IMR-90 (cell line): ENCODE results near the gene EIF2AK2. TPM values are rescaled to one million over a fixed set of nuclear protein-coding genes. Genes with fewer than 3 reads are reported as not detected.

ENCODE experiments used
- ATAC-seq: fragments of 200-7000 bp; cut with Tn5 transposase; 2 replicates; pipeline ENCODE4 v1.9.1; 2020; ENCODE audit warnings: low read depth, mild to moderate bottlenecking, moderate library complexity
- BruUV-seq: library from RNA; stranded (reverse); fragments of 400-500 nt; replicated peaks from 2 replicates; lab custom pipeline; 2021; lab: Mats Ljungman, UMichigan
- CTCF ChIA-PET: fragments of 300-600 bp; formaldehyde crosslinking; extraction: SDS; loops from one replicate; lab custom pipeline; 2021; ENCODE audit warnings: antibody characterized with exemption; lab: Yijun Ruan, JAX
- POLR2A ChIA-PET: fragments of 300-600 bp; sonication (Branson Sonifier 250); formaldehyde crosslinking; loops from one replicate; lab custom pipeline; 2022; ENCODE audit warnings: antibody characterized with exemption; ENCODE audit not compliant: unreplicated experiment; lab: Charles Lee
- DNase-seq: peaks from one replicate; pipeline ENCODE4 v3.0.0; 2013
- H2AFZ ChIP-seq: replicated peaks from 2 replicates; pipeline ENCODE3; 2013; ENCODE audit warnings: low read length, mild to moderate bottlenecking; ENCODE audit not compliant: poor library complexity
- H2AK5ac ChIP-seq: 2 replicates; pipeline ENCODE4 v1.6.1; 2013; ENCODE audit warnings: low read depth, low read length, inconsistent platforms
- H2AK9ac ChIP-seq: replicated peaks from 2 replicates; pipeline ENCODE3; 2013; ENCODE audit warnings: mild to moderate bottlenecking, low read depth, low read length, moderate library complexity; ENCODE audit not compliant: poor library complexity
- H2BK120ac ChIP-seq: 2 replicates; pipeline ENCODE4 v1.6.1; 2013; ENCODE audit warnings: low read depth, low read length, inconsistent platforms
- H2BK15ac ChIP-seq: 3 replicates; pipeline ENCODE4 v1.6.1; 2013; ENCODE audit warnings: low read depth, low read length, inconsistent platforms
- H2BK20ac ChIP-seq: 2 replicates; pipeline ENCODE4 v1.6.1; 2013; ENCODE audit warnings: low read depth, mild to moderate bottlenecking, inconsistent platforms, low read length, moderate library complexity
- H2BK5ac ChIP-seq: 2 replicates; pipeline ENCODE4 v1.6.1; 2013; ENCODE audit warnings: mild to moderate bottlenecking, low read depth, low read length, inconsistent platforms; ENCODE audit not compliant: poor library complexity, severe bottlenecking
- H3K14ac ChIP-seq: replicated peaks from 2 replicates; pipeline ENCODE4 v1.6.1; 2013; ENCODE audit warnings: low read depth, low read length, inconsistent platforms
- H3K18ac ChIP-seq: 2 replicates; pipeline ENCODE4 v1.6.1; 2013; ENCODE audit warnings: low read depth, low read length, control low read depth
- H3K23ac ChIP-seq: 2 replicates; pipeline ENCODE4 v1.6.1; 2013; ENCODE audit warnings: low read depth, low read length, inconsistent platforms
- H3K27ac ChIP-seq: 2 replicates; pipeline ENCODE4 v1.5.1; 2013; ENCODE audit warnings: mild to moderate bottlenecking, control low read depth, low read length; ENCODE audit not compliant: insufficient read depth
- H3K27me3 ChIP-seq: 2 replicates; pipeline ENCODE4 v1.6.1; 2013; ENCODE audit warnings: low read length; ENCODE audit not compliant: control insufficient read depth, insufficient read depth
- H3K36me3 ChIP-seq: 2 replicates; pipeline ENCODE4 v1.6.1; 2013; ENCODE audit warnings: low read length, mixed read lengths; ENCODE audit not compliant: control insufficient read depth, insufficient read depth
- H3K4ac ChIP-seq: 2 replicates; pipeline ENCODE4 v1.6.1; 2013; ENCODE audit warnings: low read depth, low read length, inconsistent platforms
- H3K4me1 ChIP-seq: 2 replicates; pipeline ENCODE4 v1.6.1; 2013; ENCODE audit warnings: low read length, mixed read lengths; ENCODE audit not compliant: control insufficient read depth, insufficient read depth
- H3K4me2 ChIP-seq: 2 replicates; pipeline ENCODE4 v1.6.1; 2013; ENCODE audit warnings: low read depth, mild to moderate bottlenecking, control low read depth, low read length, moderate library complexity
- H3K4me3 ChIP-seq: 2 replicates; pipeline ENCODE4 v1.5.1; 2013; ENCODE audit warnings: low read depth, mild to moderate bottlenecking, control low read depth, low read length, moderate library complexity; ENCODE audit not compliant: insufficient read depth
- H3K56ac ChIP-seq: 2 replicates; pipeline ENCODE4 v1.6.1; 2013; ENCODE audit warnings: low read length, inconsistent platforms; ENCODE audit not compliant: insufficient read depth; ENCODE audit errors: extremely low read depth
- H3K79me1 ChIP-seq, 2 experiments: 2 replicates each; pipeline ENCODE4 v1.6.1; 2013; ENCODE audit warnings: low read length in 2 of 2, inconsistent platforms in 1 of 2, low read depth in 1 of 2
- H3K9ac ChIP-seq: 2 replicates; pipeline ENCODE4 v1.6.1; 2013; ENCODE audit warnings: low read depth, low read length, control low read depth
- H3K9me1 ChIP-seq: 2 replicates; pipeline ENCODE4 v1.6.1; 2013; ENCODE audit warnings: low read length, inconsistent platforms; ENCODE audit not compliant: insufficient read depth
- H3K9me3 ChIP-seq: 2 replicates; pipeline ENCODE4 v1.6.1; 2013; ENCODE audit warnings: low read length; ENCODE audit not compliant: control insufficient read depth, insufficient read depth
- H4K20me1 ChIP-seq: 2 replicates; pipeline ENCODE4 v1.6.1; 2013; ENCODE audit warnings: low read length, inconsistent platforms; ENCODE audit not compliant: insufficient read depth
- H4K5ac ChIP-seq: 2 replicates; pipeline ENCODE4 v1.6.1; 2013; ENCODE audit warnings: mild to moderate bottlenecking, low read depth, low read length, control low read depth
- H4K8ac ChIP-seq, 2 experiments: 2 replicates each; pipeline ENCODE4 v1.6.1; 2013; ENCODE audit warnings: low read depth in 2 of 2, low read length in 2 of 2, control low read depth in 1 of 2, inconsistent platforms in 1 of 2
- H4K91ac ChIP-seq: 2 replicates; pipeline ENCODE4 v1.6.1; 2013; ENCODE audit warnings: low read depth, low read length, inconsistent platforms; ENCODE audit not compliant: insufficient read depth
- BHLHE40 ChIP-seq: fragments of 150-350 bp; IDR thresholded peaks from 2 replicates; pipeline ENCODE4 v1.6.1; 2016; ENCODE audit warnings: mild to moderate bottlenecking, low read depth, low read length
- CTCF ChIP-seq: conservative IDR thresholded peaks from 2 replicates; pipeline ENCODE4 v1.5.1; 2012; ENCODE audit warnings: mild to moderate bottlenecking, low read depth, low read length, improper control_type of control experiment
- ELK1 ChIP-seq: fragments of 150-350 bp; IDR thresholded peaks from 2 replicates; pipeline ENCODE4 v1.6.1; 2016; ENCODE audit warnings: low read depth, mild to moderate bottlenecking, low read length, moderate library complexity, borderline replicate concordance
- NFE2L2 ChIP-seq: fragments of 150-350 bp; IDR thresholded peaks from 2 replicates; pipeline ENCODE4 v1.6.1; 2016; ENCODE audit warnings: low read depth, mild to moderate bottlenecking, low read length
- POLR2A ChIP-seq: IDR thresholded peaks from 2 replicates; pipeline ENCODE4 v1.6.1; 2012; ENCODE audit warnings: mild to moderate bottlenecking, low read depth, low read length
- RAD21 ChIP-seq: IDR thresholded peaks from 2 replicates; pipeline ENCODE4 v1.6.1; 2012; ENCODE audit warnings: low read length, improper control_type of control experiment
- WGBS, 2 experiments: methylation state at CpG; one replicate each; pipeline versions ENCODE4 v1.1.5 to v1.1.7; 2013; ENCODE audit warnings: missing lambda C conversion rate in 2 of 2; ENCODE audit not compliant: insufficient read length in 1 of 2; ENCODE audit errors: extremely low coverage in 2 of 2; 5-methylcytosine and 5-hydroxymethylcytosine counted together
- dilution Hi-C: fragments of 300-500 bp; cut with HindIII; formaldehyde crosslinking; loops from one replicate; pipeline ENCODE4 v1.14.3; 2018; ENCODE audit warnings: low sequenced_read_pairs; ENCODE audit not compliant: unreplicated experiment
- in situ Hi-C: fragments of 300-500 bp; cut with MboI; formaldehyde crosslinking; loops from 3 replicates; pipeline ENCODE4 v1.14.3; 2019; ENCODE audit warnings: low sequenced_read_pairs, inconsistent platforms, mixed read lengths
- intact Hi-C: fragments of 100-400 bp; cut with micrococcal nuclease; formaldehyde crosslinking; loops from 2 replicates; pipeline ENCODE4 v1.10.0; 2022
- polyA plus RNA-seq, 3 experiments: library from polyadenylated mRNA; depleted of rRNA; stranded (reverse); fragments of >200 nt; gene quantifications; 2 replicates each; pipeline ENCODE4 v1.2.3, GENCODE V29; 2012; ENCODE audit warnings: low replicate concordance in 1 of 3
- total RNA-seq: library from RNA; depleted of rRNA; stranded (reverse); fragments of >200 nt; gene quantifications from 2 replicates; pipeline ENCODE4 v1.2.3, GENCODE V29; 2012

The EIF2AK2 gene
- total and polyA plus RNA-seq, 2 of the 4 experiments (the other 2 are of a cell fraction) = 10.2 to 16.8 TPM

- peaks cover 5% of the 10 kb centered on the region for H3K36me3 ChIP-seq
- H4K91ac ChIP-seq = no peak overlapping the region
- no peak overlapping the region for H2BK20ac ChIP-seq
- H4K20me1 ChIP-seq = no peaks in the 10 kb centered on the region
- peaks cover 0 to 3% of the 10 kb centered on the region in 2 experiments; a peak in 1 of 4 replicates for H3K79me1 ChIP-seq
- no peak overlapping the region for H4K5ac ChIP-seq
- ATAC-seq (no peak), DNase-seq (no peak)
- no peak overlapping the region for H2BK5ac ChIP-seq
- H3K18ac ChIP-seq = no peak overlapping the region
- no peaks in the 10 kb centered on the region for H3K4me1 ChIP-seq
- in situ Hi-C loops = no loop called here
- no peak overlapping the region for H3K9ac ChIP-seq
- no peak overlapping the region for H3K27ac ChIP-seq
- H2BK15ac ChIP-seq = no peak overlapping the region
- no peaks in the 10 kb centered on the region for H3K27me3 ChIP-seq
- no peak overlapping the region for H3K14ac ChIP-seq
- H3K4me3 ChIP-seq = no peak overlapping the region
- TF ChIP-seq RAD21 = no peak
- no peak for TF ChIP-seq BHLHE40
- no peak for TF ChIP-seq NFE2L2
- no peak for TF ChIP-seq CTCF
- no peak for TF ChIP-seq ELK1
- no peak for TF ChIP-seq POLR2A
- ChIA-PET CTCF (no interaction called here), POLR2A (no interaction called here)
- BruUV-seq = TSS peak; percentile 11
- H3K4ac ChIP-seq = no peak overlapping the region
- dilution Hi-C loops = no loop called here
- WGBS, 2 experiments = no CpG with 5 or more reads among the region's 1 CpG
- no peak overlapping the region for H3K23ac ChIP-seq
- no peaks in the 10 kb centered on the region for H3K9me3 ChIP-seq
- H3K9me1 ChIP-seq = no peaks in the 10 kb centered on the region
- no peak overlapping the region for H3K56ac ChIP-seq
- H2AK5ac ChIP-seq = no peak overlapping the region
- H4K8ac ChIP-seq = no peak overlapping the region
- H2AFZ ChIP-seq = no peak overlapping the region
- intact Hi-C loops = no loop called here
- no peak overlapping the region for H3K4me2 ChIP-seq
- H2BK120ac ChIP-seq = no peak overlapping the region
- H2AK9ac ChIP-seq = no peak overlapping the region
Observed at GRCh38 chr2:37100054-37100453, 56.7 kb downstream of the EIF2AK2 start.
